ENCODE data around the gene RAB2B.

The RAB2B gene

DNA sequence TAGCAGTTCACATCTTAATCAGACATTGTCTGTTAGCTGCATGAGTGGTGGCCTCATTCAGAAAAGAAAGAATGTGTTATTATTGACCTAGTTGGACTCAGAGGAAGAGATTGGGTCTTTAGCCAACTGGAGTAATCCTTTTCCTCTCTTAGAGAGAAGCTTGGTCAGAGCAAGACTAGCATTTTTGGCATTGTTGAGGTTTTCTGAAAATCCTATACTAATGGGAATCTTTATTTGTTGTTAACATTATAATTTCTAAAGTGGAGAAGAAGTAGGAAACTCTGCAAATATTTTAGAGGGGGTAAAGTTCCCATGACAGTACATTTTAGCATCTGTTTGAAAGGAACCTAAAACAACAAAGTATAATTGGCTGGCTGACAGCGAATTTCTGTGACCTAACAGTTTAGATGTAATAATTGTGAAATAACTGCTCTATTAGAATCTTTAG lies 9.9 kb upstream of the RAB2B start:
- no peak overlapping the region for H3K4me3 ChIP-seq (ENCODE audit: low read length)
- TF ChIP-seq, protein P1, sequence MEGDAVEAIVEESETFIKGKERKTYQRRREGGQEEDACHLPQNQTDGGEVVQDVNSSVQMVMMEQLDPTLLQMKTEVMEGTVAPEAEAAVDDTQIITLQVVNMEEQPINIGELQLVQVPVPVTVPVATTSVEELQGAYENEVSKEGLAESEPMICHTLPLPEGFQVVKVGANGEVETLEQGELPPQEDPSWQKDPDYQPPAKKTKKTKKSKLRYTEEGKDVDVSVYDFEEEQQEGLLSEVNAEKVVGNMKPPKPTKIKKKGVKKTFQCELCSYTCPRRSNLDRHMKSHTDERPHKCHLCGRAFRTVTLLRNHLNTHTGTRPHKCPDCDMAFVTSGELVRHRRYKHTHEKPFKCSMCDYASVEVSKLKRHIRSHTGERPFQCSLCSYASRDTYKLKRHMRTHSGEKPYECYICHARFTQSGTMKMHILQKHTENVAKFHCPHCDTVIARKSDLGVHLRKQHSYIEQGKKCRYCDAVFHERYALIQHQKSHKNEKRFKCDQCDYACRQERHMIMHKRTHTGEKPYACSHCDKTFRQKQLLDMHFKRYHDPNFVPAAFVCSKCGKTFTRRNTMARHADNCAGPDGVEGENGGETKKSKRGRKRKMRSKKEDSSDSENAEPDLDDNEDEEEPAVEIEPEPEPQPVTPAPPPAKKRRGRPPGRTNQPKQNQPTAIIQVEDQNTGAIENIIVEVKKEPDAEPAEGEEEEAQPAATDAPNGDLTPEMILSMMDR (conservative IDR thresholded peaks at IDR 0.05; ENCODE audit: low read depth, low read length) = no peak
- no peak for DNase-seq (ENCODE audit: low read depth)

- no peak for DNase-seq (ENCODE audit: low read depth)
- TF ChIP-seq, protein P1 (conservative IDR thresholded peaks at IDR 0.05; ENCODE audit: low read depth, low read length) = no peak
- peak overlapping the region; percentile 99 for H3K4me3 ChIP-seq (ENCODE audit: low read length)
Observed at GRCh38 chr14:21476523-21476924, 235 bp downstream of the RAB2B start.

- peak overlapping the region; percentile 99 for H3K4me3 ChIP-seq (ENCODE audit: low read length)
- no peak for DNase-seq (ENCODE audit: low read depth)
- TF ChIP-seq, protein P1 (conservative IDR thresholded peaks at IDR 0.05; ENCODE audit: low read depth, low read length) = no peak
Observed at GRCh38 chr14:21475767-21476522, 814 bp downstream of the RAB2B start.

GRCh38 chr14:21467616-21468015 lies 9.1 kb downstream of the RAB2B start:
- H3K4me3 ChIP-seq (ENCODE audit: low read length) = no peak overlapping the region
- TF ChIP-seq, protein P1 (conservative IDR thresholded peaks at IDR 0.05; ENCODE audit: low read depth, low read length) = no peak
- no peak for DNase-seq (ENCODE audit: low read depth)

DNA sequence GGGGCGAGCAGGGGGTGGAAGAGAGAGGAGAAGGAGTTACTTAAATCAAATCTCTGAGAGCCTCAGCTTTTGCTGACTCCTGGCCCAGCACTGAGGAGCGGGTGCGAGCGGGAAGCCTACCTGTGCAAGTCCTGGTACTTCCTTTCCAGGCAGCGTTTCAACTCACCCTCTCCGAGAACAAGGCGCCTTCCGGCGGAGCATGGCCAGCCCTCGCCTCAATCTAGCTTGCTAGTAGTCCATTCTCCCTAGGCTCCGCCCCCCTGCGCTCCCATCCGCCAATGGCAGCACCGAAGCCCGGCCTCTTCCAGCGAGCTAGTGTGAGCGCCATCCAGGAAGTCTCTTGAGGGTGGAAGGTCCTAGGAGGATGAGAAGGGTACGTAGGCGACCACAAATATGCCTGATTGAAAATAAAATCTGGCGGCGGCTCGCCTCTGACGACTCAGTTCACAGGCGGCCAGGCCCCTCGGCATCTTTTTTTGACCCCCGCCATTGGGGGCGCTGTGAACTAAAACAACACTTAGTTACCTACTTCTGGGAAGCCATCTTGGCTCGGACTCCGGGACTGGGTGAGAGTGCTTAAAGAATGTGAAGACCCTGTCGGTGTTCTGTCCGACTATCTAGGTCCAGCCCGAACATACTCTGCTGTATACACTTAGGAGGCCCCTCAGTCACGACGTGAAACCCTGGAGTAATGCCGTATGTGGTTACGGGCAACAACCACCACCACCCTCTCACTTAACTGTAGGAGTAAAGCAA lies 20.7 kb downstream of the RAB2B start, which contains the start of gene CHD8:
CHD8 (minus strand) TSS at position 212 of the 756 bp plus-strand sequence. CDS start 24,480 bp downstream, outside the sequence.
- TF ChIP-seq, protein P1 (conservative IDR thresholded peaks at IDR 0.05; ENCODE audit: low read depth, low read length) = peak; percentile 64
- H3K4me3 ChIP-seq (ENCODE audit: low read length) = peak within 1 kb of the TSS; percentile 96

GRCh38 chr14:21455592-21455911 lies 21.2 kb downstream of the RAB2B start:
- TF ChIP-seq, protein P1 (conservative IDR thresholded peaks at IDR 0.05; ENCODE audit: low read depth, low read length) = no peak
- DNase-seq (ENCODE audit: low read depth) = no peak
- H3K4me3 ChIP-seq (ENCODE audit: low read length) = peak overlapping the region; percentile 96

More for the DNA sequence above, 20.7 kb downstream of the RAB2B start, which contains the start of gene CHD8:
- peak; percentile 99 for DNase-seq (ENCODE audit: low read depth)

All from retinal pigment epithelial cell (primary cell).